ENCODE data around the gene PEX5L. TPM values are rescaled to one million over a fixed set of nuclear protein-coding genes. Genes with fewer than 3 reads are reported as not detected.

PEX5L gene
- polyA plus RNA-seq, 1 of the 3 experiments (the other 2 are of a cell fraction), result not detected

GRCh38 chr3:179750720-179751328 is 285.9 kb downstream of the PEX5L start:
- 81% methylated on average over 6 of the region's 6 CpGs for WGBS (ENCODE audit: low lambda C conversion rate)
- ChIA-PET POLR2A (no interaction called here), CTCF (interaction anchor here (0.6 to 4.6 kb wide), 21 partner anchors 11 to 850 kb away, joined by 3 to 55 read pairs (median 4); no protein-coding TSS in a partner anchor)
- Histone ChIP-seq H3K36me3 (replicated peaks in 1 of 2; ENCODE audit: control insufficient read depth in 1 of 2, insufficient read depth in 2 of 2, low read length in 1 of 2) (peaks cover 12 to 18% of the 10 kb centered on the region in 2 experiments), H3K27ac (ENCODE audit: low read depth in 2 of 2, low read length in 1 of 2) (no peak overlapping the region), H3K4me2 (no peak overlapping the region), H3K27me3 (ENCODE audit: insufficient read depth) (no peaks in the 10 kb centered on the region), H2AFZ (ENCODE audit: low read depth) (no peak overlapping the region), H3K79me2 (ENCODE audit: insufficient read depth) (no peaks in the 10 kb centered on the region), H3K9me3 (no peaks in the 10 kb centered on the region), H3K4me3 (ENCODE audit: low read depth in 2 of 2, low read length in 1 of 2) (no peak overlapping the region; a peak in 1 of 4 replicates), H3K9ac (no peak overlapping the region), H3F3A (replicated peaks; ENCODE audit: insufficient read depth) (peaks cover 5% of the 10 kb centered on the region), H4K20me1 (ENCODE audit: insufficient read depth) (no peaks in the 10 kb centered on the region), H3K4me1 (ENCODE audit: control insufficient read depth in 1 of 2, insufficient read depth in 2 of 2, low read depth in 1 of 2, low read length in 1 of 2) (peaks cover 0 to 2% of the 10 kb centered on the region in 2 experiments; a peak in 1 of 4 replicates), H3K9me2 (no peaks in the 10 kb centered on the region)
- TF ChIP-seq SMC3 (IDR thresholded peaks at IDR 0.05; ENCODE audit: low read depth, low read length), result peak; percentile 61
- TF ChIP-seq ZBTB33 (IDR thresholded peaks at IDR 0.05; ENCODE audit: borderline replicate concordance, low read depth), result no peak
- TF ChIP-seq TEAD4 (IDR thresholded peaks at IDR 0.05; ENCODE audit: borderline replicate concordance, insufficient read depth), result no peak
- TF ChIP-seq GABPA (IDR thresholded peaks at IDR 0.05; ENCODE audit: low read depth), result no peak
- TF ChIP-seq YY1 (IDR thresholded peaks at IDR 0.05; ENCODE audit: low read depth), result no peak
- TF ChIP-seq RAD21 (IDR thresholded peaks at IDR 0.05; ENCODE audit: low read length), result peak; percentile 77
- no peak for TF ChIP-seq MXI1 (IDR thresholded peaks at IDR 0.05; ENCODE audit: low read depth, low read length)
- no peak for TF ChIP-seq POLR2AphosphoS5 (IDR thresholded peaks at IDR 0.05; ENCODE audit: low read depth, low read length)
- TF ChIP-seq GATA2 (CRISPR knock-in tag; IDR thresholded peaks at IDR 0.05), result no peak
- TF ChIP-seq CTCF (IDR thresholded peaks at IDR 0.05), result peak; percentile 72
- TF ChIP-seq NRF1 (IDR thresholded peaks at IDR 0.05; ENCODE audit: low read depth, low read length), result no peak
- peak; percentile 49 for DNase-seq

GRCh38 chr3:179745716-179746115 is 291.0 kb downstream of the PEX5L start:
- ChIA-PET CTCF (no interaction called here), POLR2A (no interaction called here)
- TF ChIP-seq RFX5 (IDR thresholded peaks at IDR 0.05; ENCODE audit: low read length) (no peak), EP300 (IDR thresholded peaks at IDR 0.05; ENCODE audit: borderline replicate concordance in 1 of 2, low read depth in 1 of 2, low read length in 1 of 2) (no peak), RCOR1 (IDR thresholded peaks at IDR 0.05; ENCODE audit: low read length) (no peak), FOSL2 (IDR thresholded peaks at IDR 0.05; ENCODE audit: borderline replicate concordance, low read depth) (no peak), MEF2A (IDR thresholded peaks at IDR 0.05; ENCODE audit: borderline replicate concordance, low read depth) (no peak), SMC3 (IDR thresholded peaks at IDR 0.05; ENCODE audit: low read depth, low read length) (no peak), EZH2phosphoT487 (IDR thresholded peaks at IDR 0.05; ENCODE audit: borderline replicate concordance, low read depth) (no peak), NRF1 (IDR thresholded peaks at IDR 0.05; ENCODE audit: low read depth, low read length) (no peak), IRF3 (IDR thresholded peaks at IDR 0.05; ENCODE audit: low read depth, low read length) (no peak), REST (IDR thresholded peaks at IDR 0.05; ENCODE audit: low read depth, low read length) (no peak)
- Histone ChIP-seq H3F3A (replicated peaks; ENCODE audit: insufficient read depth) (peaks cover 4% of the 10 kb centered on the region), H3K9ac (no peak overlapping the region), H4K20me1 (ENCODE audit: insufficient read depth) (no peaks in the 10 kb centered on the region), H3K36me3 (replicated peaks in 1 of 2; ENCODE audit: control insufficient read depth in 1 of 2, insufficient read depth in 2 of 2, low read length in 1 of 2) (peaks cover 16 to 28% of the 10 kb centered on the region in 2 experiments), H3K79me2 (ENCODE audit: insufficient read depth) (no peaks in the 10 kb centered on the region), H3K27me3 (ENCODE audit: insufficient read depth) (no peaks in the 10 kb centered on the region), H3K4me2 (no peak overlapping the region), H2AFZ (ENCODE audit: low read depth) (no peak overlapping the region), H3K9me3 (no peaks in the 10 kb centered on the region), H3K4me1 (ENCODE audit: control insufficient read depth in 1 of 2, insufficient read depth in 2 of 2, low read depth in 1 of 2, low read length in 1 of 2) (peaks cover 0 to 2% of the 10 kb centered on the region in 2 experiments; a peak in 1 of 4 replicates), H3K27ac (ENCODE audit: low read depth in 2 of 2, low read length in 1 of 2) (no peak overlapping the region), H3K4me3 (ENCODE audit: low read depth in 2 of 2, low read length in 1 of 2) (no peak overlapping the region), H3K9me2 (no peaks in the 10 kb centered on the region)
- DNase-seq, result no peak
- 96% methylated on average over 5 of the region's 5 CpGs for WGBS (ENCODE audit: low lambda C conversion rate)

Measured in SK-N-SH (cell line).